ENCODE results near the gene IGLL1. TPM values are rescaled to one million over a fixed set of nuclear protein-coding genes. Genes with fewer than 3 reads are reported as not detected.
A peak's percentile ranks its signal among the peaks of the same experiment; 100 is the strongest.

IGLL1 gene
- total and polyA plus RNA-seq, 5 donors from 2014 or later = not detected

GRCh38 chr22:23613193-23613972, 33.3 kb upstream of the IGLL1 start:
- no peaks in the 10 kb centered on the region for H3K36me3 ChIP-seq (ENCODE audit: control insufficient read depth, insufficient read depth, low read length)
- Mint-ChIP-seq H3K9me3 (no peaks in the 10 kb centered on the region), H3K27me3 (no peaks in the 10 kb centered on the region), H3K4me3 (no peak overlapping the region), H3K36me3 (peaks cover 27% of the 10 kb centered on the region), H3K27ac (no peak overlapping the region), H3K4me1 (no peaks in the 10 kb centered on the region)
- no peak overlapping the region for H3K27ac ChIP-seq (ENCODE audit: insufficient read depth, low read length, poor library complexity, severe bottlenecking)
- no peaks in the 10 kb centered on the region for H3K9me3 ChIP-seq (ENCODE audit: control insufficient read depth in 2 of 2, low read length in 2 of 2)
- no peak overlapping the region for H3K4me3 ChIP-seq (ENCODE audit: low read depth, low read length)
- no peak for DNase-seq
- no peaks in the 10 kb centered on the region for H3K27me3 ChIP-seq (ENCODE audit: control insufficient read depth, insufficient read depth, low read length)
- no peak for ATAC-seq (ENCODE audit: low read depth in 2 of 2)
- H3K4me1 ChIP-seq (ENCODE audit: control insufficient read depth, insufficient read depth, low read length, poor library complexity, severe bottlenecking) = no peaks in the 10 kb centered on the region

DNA sequence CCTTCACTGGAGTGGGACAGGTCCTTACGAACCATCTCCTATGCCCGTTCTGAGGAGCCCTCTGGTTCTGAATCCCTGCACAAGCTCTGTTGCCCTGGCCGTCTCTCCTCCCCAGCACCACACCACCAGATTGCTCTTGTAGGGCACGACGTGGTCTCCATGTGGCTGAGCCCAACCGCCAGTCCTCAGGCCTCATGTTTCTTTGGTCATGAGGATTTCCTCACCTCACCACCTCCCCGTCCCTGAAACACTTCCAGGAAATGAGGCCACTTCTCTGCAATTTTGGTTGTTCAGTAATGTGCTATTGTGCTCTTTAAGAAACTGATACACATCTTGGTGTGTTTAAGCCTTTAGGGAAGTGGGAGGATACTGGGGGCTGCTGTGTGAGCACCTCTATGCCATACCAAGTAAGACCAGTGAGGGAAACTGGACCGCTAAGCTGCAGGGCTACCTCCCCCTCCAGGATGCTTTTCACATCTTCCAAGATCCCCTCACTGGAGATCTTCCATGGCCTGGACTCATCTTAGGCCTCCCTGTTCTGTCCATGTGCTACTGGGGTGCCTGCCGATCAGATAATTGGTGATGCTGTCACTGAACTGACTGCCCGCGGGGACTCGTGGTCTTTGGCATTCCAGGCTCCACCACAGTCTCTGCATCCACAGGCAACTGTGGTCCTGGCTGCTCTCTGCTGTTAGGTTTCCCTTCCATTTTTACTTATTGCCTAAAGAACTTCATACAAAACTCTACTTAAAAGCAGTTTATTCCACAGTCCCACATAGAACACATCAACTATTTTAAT, 30.1 kb upstream of the IGLL1 start:
- no peaks in the 10 kb centered on the region for H3K27me3 ChIP-seq (ENCODE audit: control insufficient read depth, insufficient read depth, low read length)
- H3K9me3 ChIP-seq (ENCODE audit: control insufficient read depth in 2 of 2, low read length in 2 of 2) = no peaks in the 10 kb centered on the region
- no peak for ATAC-seq (ENCODE audit: low read depth in 2 of 2)
- no peaks in the 10 kb centered on the region for H3K36me3 ChIP-seq (ENCODE audit: control insufficient read depth, insufficient read depth, low read length)
- peak in 1 of 3 donors; percentile 34 for DNase-seq
- no peak overlapping the region for H3K27ac ChIP-seq (ENCODE audit: insufficient read depth, low read length, poor library complexity, severe bottlenecking)
- H3K27ac Mint-ChIP-seq = peak overlapping the region in 2 of 3 donors; percentile 22 to 71
- H3K4me3 Mint-ChIP-seq = no peak overlapping the region
- peaks cover 18% of the 10 kb centered on the region for H3K36me3 Mint-ChIP-seq
- no peaks in the 10 kb centered on the region for H3K9me3 Mint-ChIP-seq
- H3K4me1 ChIP-seq (ENCODE audit: control insufficient read depth, insufficient read depth, low read length, poor library complexity, severe bottlenecking) = no peaks in the 10 kb centered on the region
- no peaks in the 10 kb centered on the region for H3K27me3 Mint-ChIP-seq
- no peak overlapping the region for H3K4me3 ChIP-seq (ENCODE audit: low read depth, low read length)
- no peaks in the 10 kb centered on the region for H3K4me1 Mint-ChIP-seq

- Histone ChIP-seq H3K36me3 (ENCODE audit: control insufficient read depth, insufficient read depth, low read length) (no peaks in the 10 kb centered on the region), H3K4me3 (ENCODE audit: low read depth, low read length) (no peak overlapping the region), H3K4me1 (ENCODE audit: control insufficient read depth, insufficient read depth, low read length, poor library complexity, severe bottlenecking) (no peaks in the 10 kb centered on the region), H3K27ac (ENCODE audit: insufficient read depth, low read length, poor library complexity, severe bottlenecking) (no peak overlapping the region), H3K27me3 (ENCODE audit: control insufficient read depth, insufficient read depth, low read length) (no peaks in the 10 kb centered on the region), H3K9me3 (ENCODE audit: control insufficient read depth in 2 of 2, low read length in 2 of 2) (no peaks in the 10 kb centered on the region)
- no peak overlapping the region for H3K4me3 Mint-ChIP-seq
- no peak overlapping the region for H3K27ac Mint-ChIP-seq
- no peaks in the 10 kb centered on the region for H3K9me3 Mint-ChIP-seq
- H3K36me3 Mint-ChIP-seq = peaks cover 11% of the 10 kb centered on the region
- H3K27me3 Mint-ChIP-seq = peaks cover 5% of the 10 kb centered on the region
- no peaks in the 10 kb centered on the region for H3K4me1 Mint-ChIP-seq
- ATAC-seq (ENCODE audit: low read depth in 2 of 2) = no peak
- no peak for DNase-seq
Observed at GRCh38 chr22:23608583-23608982, 28.5 kb upstream of the IGLL1 start.

DNA sequence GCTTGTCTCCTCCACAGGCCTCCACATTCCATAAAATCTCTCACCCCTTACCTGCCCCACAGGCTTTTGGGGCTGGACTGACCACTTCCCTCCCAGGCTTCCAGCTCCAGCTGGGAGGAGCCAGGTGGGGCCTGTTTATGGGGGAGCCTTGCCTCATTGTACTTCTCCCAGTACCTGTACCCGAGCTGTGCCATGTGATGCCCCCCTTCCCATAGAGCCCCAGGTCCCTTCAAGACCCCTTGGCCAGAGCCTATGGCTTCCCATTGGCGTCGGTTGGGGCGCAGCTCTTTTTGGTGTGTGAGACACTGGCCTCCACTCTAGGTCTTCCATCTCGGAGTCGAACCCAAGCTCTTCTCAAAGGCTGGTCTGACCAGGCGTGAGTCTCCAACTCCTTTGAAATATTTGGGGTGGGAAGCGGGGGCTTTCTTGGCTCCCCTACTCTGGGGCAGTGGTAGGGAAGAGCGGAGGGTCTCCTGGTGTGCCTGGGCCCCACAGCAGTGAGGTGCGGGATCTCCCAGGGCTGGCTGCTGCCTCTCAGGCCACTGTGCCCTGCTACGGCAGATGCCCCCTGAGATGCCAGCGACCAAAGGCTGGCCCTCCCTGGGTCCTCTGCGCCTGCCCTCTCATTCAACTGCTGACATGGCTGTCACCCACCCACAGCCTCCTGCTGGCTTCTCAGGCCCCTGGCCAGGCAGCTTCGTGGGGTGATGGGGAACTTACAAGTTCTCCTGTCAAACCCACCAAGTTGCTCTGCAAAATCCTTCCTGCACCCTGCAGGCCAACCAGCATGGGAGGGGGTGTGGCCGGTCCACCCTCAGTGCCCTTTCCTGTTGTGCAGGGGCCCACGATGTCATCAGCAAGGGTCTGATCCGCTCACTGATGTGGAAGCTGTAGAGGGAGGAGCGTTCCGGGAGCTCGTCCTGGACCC, 26.4 kb upstream of the IGLL1 start:
- ATAC-seq (ENCODE audit: low read depth in 2 of 2) (no peak), DNase-seq (no peak)
- Histone ChIP-seq H3K4me1 (ENCODE audit: control insufficient read depth, insufficient read depth, low read length, poor library complexity, severe bottlenecking) (no peaks in the 10 kb centered on the region), H3K27me3 (ENCODE audit: control insufficient read depth, insufficient read depth, low read length) (no peaks in the 10 kb centered on the region), H3K9me3 (ENCODE audit: control insufficient read depth in 2 of 2, low read length in 2 of 2) (no peaks in the 10 kb centered on the region), H3K4me3 (ENCODE audit: low read depth, low read length) (no peak overlapping the region), H3K27ac (ENCODE audit: insufficient read depth, low read length, poor library complexity, severe bottlenecking) (no peak overlapping the region), H3K36me3 (ENCODE audit: control insufficient read depth, insufficient read depth, low read length) (no peaks in the 10 kb centered on the region)
- Mint-ChIP-seq H3K27me3 (peaks cover 5% of the 10 kb centered on the region), H3K27ac (no peak overlapping the region), H3K36me3 (no peaks in the 10 kb centered on the region), H3K4me3 (no peak overlapping the region), H3K9me3 (no peaks in the 10 kb centered on the region), H3K4me1 (no peaks in the 10 kb centered on the region)

DNA sequence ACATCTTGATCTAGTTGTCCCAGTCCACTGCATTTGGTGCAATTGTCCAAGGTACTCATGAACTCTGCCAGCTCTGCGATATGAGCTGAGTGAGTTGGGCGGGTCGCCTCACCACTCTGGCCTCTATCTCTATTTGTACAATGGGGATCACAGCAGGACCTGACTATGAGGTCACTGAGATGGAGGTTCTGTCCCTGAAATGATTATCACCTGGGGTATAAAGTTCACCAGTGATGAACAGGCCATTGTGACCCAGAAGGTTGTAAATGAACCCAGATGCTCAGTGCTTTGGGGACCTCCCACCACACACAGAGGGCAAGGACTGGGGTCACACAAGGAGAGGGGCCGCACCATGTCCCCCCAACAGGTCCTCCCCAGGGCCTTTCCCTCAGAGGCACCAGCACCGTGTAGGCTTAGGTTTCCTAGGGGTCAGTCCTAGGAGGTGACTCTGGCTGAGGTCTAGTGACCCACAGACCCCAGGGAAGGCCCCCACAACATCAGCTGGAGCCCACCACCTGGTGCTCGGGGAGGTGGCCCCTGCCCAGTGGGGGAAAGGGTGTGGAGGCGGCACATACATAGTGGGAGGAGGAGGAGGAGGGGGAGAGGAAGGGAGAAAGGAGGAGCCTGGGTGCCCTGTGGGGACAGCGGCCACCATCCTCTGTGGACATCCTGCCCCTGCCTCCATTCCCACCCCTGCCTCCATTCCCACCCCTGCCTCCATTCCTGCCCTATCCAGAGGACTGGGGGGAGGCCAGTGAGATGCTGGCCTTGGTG, 25.0 kb upstream of the IGLL1 start:
- Mint-ChIP-seq H3K4me1 (no peaks in the 10 kb centered on the region), H3K27ac (no peak overlapping the region), H3K4me3 (no peak overlapping the region), H3K27me3 (peaks cover 9% of the 10 kb centered on the region), H3K9me3 (no peaks in the 10 kb centered on the region), H3K36me3 (no peaks in the 10 kb centered on the region)
- DNase-seq (no peak), ATAC-seq (ENCODE audit: low read depth in 2 of 2) (no peak)
- H3K4me3 ChIP-seq (ENCODE audit: low read depth, low read length) = no peak overlapping the region
- no peaks in the 10 kb centered on the region for H3K9me3 ChIP-seq (ENCODE audit: control insufficient read depth in 2 of 2, low read length in 2 of 2)
- no peaks in the 10 kb centered on the region for H3K27me3 ChIP-seq (ENCODE audit: control insufficient read depth, insufficient read depth, low read length)
- H3K36me3 ChIP-seq (ENCODE audit: control insufficient read depth, insufficient read depth, low read length) = no peaks in the 10 kb centered on the region
- no peak overlapping the region for H3K27ac ChIP-seq (ENCODE audit: insufficient read depth, low read length, poor library complexity, severe bottlenecking)
- H3K4me1 ChIP-seq (ENCODE audit: control insufficient read depth, insufficient read depth, low read length, poor library complexity, severe bottlenecking) = no peaks in the 10 kb centered on the region

- Mint-ChIP-seq H3K27me3 (peaks cover 9% of the 10 kb centered on the region), H3K4me3 (no peak overlapping the region)
Observed at GRCh38 chr22:23603266-23603665, 23.2 kb upstream of the IGLL1 start.

More at GRCh38 chr22:23603266-23603665, 23.2 kb upstream of the IGLL1 start:
- no peaks in the 10 kb centered on the region for H3K36me3 ChIP-seq (ENCODE audit: control insufficient read depth, insufficient read depth, low read length)
- no peaks in the 10 kb centered on the region for H3K27me3 ChIP-seq (ENCODE audit: control insufficient read depth, insufficient read depth, low read length)
- DNase-seq (no peak), ATAC-seq (ENCODE audit: low read depth in 2 of 2) (no peak)
- no peaks in the 10 kb centered on the region for H3K4me1 ChIP-seq (ENCODE audit: control insufficient read depth, insufficient read depth, low read length, poor library complexity, severe bottlenecking)
- no peak overlapping the region for H3K27ac ChIP-seq (ENCODE audit: insufficient read depth, low read length, poor library complexity, severe bottlenecking)
- Mint-ChIP-seq H3K9me3 (no peaks in the 10 kb centered on the region), H3K36me3 (no peaks in the 10 kb centered on the region), H3K27ac (no peak overlapping the region), H3K4me1 (no peaks in the 10 kb centered on the region)
- H3K9me3 ChIP-seq (ENCODE audit: control insufficient read depth in 2 of 2, low read length in 2 of 2) = no peaks in the 10 kb centered on the region
- H3K4me3 ChIP-seq (ENCODE audit: low read depth, low read length) = no peak overlapping the region
